ENCODE measurements around the gene G6PC1.

GRCh38 chr17:42946812-42947211, 46.2 kb downstream of the G6PC1 start:
- TF ChIP-seq CTCF (IDR thresholded peaks at IDR 0.05) (no peak), EP300 (IDR thresholded peaks at IDR 0.05) (no peak), POLR2A (IDR thresholded peaks at IDR 0.05) (no peak)

Data from tibial nerve (tissue), 4 donors.